Transverse colon (tissue), 3 donors: ENCODE data around the gene CAPZA1.

ENCODE experiments used
- CTCF ChIP-seq, 5 experiments: fragments of 200-600 bp in 3 of 5; fragments of 450-650 bp in 2 of 5; sonication (generic) in 3 of 5; IDR thresholded peaks; 1 replicate in 2 of 5; 2 replicates in 3 of 5; pipeline ENCODE4 v1.5.1; 2016 to 2017; ENCODE audit warnings: antibody characterized with exemption in 5 of 5, inconsistent platforms in 3 of 5, mild to moderate bottlenecking in 2 of 5, moderate library complexity in 1 of 5
- EP300 ChIP-seq: sonication (generic); formaldehyde crosslinking; IDR thresholded peaks from one replicate; pipeline ENCODE4 v1.6.1; 2017; ENCODE audit warnings: antibody characterized with exemption, low read depth

DNA sequence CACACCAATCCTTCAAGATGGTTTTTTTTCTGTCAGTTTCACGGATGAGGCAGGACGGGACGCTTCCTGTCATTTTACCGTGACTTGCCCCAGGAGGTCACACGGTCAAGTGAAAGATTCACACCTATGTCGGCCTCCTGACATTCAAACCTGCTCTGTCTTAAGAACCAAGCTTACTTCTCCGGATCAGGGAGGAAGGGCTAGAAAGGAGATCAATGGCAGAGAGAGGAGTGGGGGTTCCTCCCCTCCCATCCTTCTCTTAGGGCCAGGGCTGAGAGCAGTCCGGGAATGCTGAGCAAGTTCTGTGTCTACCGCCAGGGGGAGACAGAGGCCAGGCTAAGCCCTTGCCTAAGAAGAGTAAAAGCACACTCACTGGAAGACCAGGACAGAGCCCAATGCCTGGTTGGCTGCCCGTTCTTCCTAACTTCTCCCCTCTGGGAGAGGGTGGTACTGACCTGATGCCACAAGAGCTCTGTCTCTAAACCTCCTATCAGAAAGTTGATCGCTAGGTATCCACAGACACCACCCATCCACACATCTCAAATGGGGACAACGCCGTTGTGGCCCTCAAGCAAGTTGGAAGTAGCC, 96.6 kb downstream of the CAPZA1 start:
- TF ChIP-seq CTCF (IDR thresholded peaks at IDR 0.05) (peak; percentile 93 to 98 (median 95)), EP300 (no peak)
